D341Med (cell line): ENCODE measurements around the gene SALL1.

ENCODE experiments used
- DNase-seq: peaks from one replicate; pipeline ENCODE4 v3.0.0; 2012; ENCODE audit warnings: low spot score

The SALL1 gene

GRCh38 chr16:51111759-51112158, 39.3 kb downstream of the SALL1 start:
- no peak for DNase-seq

DNA sequence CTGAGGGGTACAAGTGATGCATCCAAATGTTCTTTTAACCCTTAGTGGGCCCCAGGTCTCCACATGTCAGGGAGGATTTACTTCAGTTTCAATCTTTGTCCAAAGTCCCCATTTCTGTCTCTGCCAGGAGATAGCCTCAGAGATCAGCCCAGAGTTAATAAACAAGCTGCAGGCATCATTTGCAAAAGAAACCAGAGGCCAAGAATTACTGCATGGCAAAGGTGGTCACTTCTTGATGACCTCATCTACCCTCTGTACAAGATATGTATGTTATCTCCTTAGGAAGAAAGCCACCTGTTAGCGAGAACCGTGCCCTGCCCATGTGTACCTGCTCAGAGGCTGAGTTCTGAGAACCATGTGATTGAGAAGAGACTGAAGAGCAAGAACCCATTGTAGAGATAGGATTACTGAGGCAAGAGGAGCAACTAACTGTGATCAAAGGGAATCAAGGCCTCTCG, 40.3 kb downstream of the SALL1 start:
- no peak for DNase-seq

DNA sequence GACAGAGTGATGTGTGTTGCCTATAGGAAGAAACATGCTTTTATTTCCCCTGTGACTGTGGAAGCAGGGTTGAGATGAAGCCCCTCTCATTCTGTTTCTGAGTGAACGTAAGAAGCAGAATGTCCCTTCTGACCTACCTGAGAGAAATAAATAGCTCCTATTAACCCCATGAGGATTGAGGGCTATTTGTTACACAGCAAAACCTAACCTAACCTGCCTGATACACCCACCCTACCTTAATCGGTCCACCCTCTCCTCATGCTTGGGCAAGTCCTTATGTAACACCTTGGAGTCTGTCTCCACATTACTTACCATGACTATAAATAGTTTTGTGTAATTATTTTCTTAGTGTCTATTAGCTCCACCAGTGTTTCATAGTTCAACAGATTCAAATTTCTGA, 41.9 kb downstream of the SALL1 start:
- no peak for DNase-seq

DNA sequence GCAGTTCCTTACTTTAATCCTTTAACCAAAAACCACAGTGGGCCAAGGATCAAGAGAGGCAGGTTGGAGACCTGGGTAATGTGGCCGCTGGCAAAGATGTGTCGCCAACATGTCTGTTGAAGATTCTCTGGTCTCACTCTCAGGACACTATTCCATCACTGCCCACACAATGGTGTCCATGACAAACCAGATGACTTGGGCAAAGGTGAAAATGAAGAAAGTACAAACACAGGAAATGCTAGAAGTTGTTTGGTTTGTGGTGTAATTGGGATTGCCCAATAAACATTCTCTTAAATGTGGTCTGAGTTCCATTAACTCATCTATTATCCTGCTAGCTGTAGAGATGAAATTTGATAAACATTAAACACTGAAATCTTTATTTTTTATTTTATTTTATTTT, 43.3 kb downstream of the SALL1 start:
- DNase-seq: no peak

DNA sequence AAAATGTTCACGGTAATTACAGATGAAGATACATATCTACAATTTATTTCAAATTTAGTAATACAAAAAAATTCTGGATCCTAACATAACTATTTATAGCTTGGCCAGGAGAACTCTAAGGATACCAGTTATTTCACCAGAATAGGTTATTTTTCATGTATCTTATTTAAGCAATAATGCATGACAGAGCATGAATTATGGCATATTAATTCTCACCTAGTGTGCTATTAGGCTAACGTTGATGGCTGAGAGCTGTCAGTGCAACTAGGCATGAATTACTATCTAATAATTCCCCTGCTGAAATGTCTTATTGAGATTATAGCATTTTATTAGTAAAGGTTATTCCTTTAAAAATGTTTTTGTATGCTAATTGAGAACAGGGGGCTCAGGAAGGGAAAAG, 44.5 kb downstream of the SALL1 start:
- no peak for DNase-seq

DNA sequence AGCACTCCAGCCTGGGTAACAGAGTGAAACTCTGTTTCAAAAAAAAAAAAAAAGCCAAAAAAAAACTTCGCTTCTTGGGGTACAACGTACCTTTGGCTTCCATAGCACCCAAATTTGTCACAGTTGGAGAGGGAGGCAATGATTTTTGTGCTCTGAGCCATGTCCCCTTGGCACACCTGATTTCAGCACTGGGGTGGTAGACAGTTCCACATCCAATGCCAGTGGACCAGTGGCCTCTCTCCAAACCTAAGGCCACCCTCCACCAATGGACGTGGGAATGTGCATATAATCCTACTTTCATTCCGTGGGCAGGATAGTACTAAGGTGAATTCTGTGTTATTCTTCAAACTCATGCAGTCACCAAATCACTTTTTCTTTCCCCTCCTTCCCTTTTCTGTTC, 47.5 kb downstream of the SALL1 start:
- DNase-seq: no peak

- DNase-seq: no peak
Observed at GRCh38 chr16:51097729-51098128, 53.3 kb downstream of the SALL1 start.

DNA sequence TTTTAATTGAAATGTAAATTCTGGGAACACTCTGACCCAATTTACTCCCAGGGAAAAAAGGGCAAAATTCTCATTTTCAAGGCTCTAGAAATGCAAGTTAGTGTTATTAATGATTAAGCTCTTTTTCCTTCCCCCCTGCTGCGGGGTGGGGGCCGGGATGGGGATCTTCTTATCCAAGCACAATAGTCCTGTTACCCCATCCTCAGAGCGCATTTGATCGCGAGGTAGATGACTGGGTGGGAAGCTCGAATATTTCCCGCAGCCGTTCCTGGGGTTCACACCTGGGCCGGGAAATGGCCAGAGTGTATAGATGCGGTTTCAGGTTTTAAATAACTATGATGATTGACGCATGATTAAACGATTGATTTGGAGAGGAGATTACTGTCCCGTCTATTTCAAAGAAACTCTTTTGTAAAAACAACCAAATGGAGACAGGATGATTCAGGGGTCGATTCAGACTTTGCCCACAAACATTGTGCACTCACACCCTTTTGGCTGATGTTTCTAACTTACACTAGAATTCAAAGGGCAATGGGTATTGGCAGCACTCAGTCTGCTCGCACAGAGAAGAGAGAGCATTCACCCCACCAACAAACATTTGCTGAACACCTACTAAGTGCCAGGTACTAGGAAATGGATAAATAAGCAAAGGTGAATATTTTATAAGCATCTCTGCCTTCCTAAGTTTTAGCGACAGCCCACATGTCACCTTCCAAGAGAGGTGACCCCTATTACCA, 55.0 kb downstream of the SALL1 start:
- no peak for DNase-seq

DNA sequence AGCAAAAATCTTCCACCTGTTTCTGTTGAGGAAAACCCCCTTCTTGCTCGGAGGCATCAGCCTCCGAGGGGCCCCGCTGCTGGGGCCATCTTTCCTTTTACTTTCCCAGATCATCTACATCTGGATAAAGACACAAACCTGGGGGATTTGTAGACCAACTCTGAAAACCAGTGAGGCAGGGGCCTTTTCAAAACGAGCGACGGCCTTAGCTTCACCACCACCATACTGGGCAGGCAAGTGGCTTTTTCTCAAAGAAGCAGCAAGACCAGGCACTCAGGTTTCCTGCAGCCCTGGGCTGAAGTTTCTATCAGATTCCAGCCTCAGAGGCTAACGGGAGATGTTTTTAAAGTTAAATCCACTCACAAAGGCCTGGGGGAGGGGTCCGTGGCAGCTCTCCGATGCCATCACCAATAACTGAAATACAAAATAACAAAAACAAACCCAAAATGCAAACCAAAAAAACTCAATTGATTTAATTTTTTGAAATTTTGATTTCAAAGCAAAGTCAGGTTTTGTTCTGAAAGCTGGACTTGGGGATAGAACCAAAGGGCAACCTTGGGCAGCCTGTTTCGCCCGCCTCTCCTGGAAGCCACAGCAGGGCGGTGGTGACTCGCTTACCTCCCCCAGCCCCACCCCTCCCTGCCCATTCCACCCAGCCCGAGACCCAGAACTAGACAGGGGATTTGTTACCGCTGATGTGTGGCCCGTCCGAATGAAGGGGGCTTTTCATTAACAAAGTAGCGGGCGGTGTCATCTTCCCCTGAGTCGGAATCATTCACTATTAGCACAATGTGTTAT, 55.8 kb downstream of the SALL1 start:
- no peak for DNase-seq

GRCh38 chr16:51093726-51094280, 57.3 kb downstream of the SALL1 start:
- no peak for DNase-seq
